MM.1S (cell line): ENCODE measurements around the gene ADCY4.

Experiments
- DNase-seq: peaks from one replicate; pipeline ENCODE4 v3.0.0-alpha.2; 2015
- H2AFZ ChIP-seq: fragments of 300-600 bp; sonication (generic); 2 replicates; pipeline ENCODE4 v1.6.0; 2016; ENCODE audit warnings: antibody characterized with exemption, low read length
- H3F3A ChIP-seq: fragments of 300-600 bp; sonication (generic); 2 replicates; pipeline ENCODE4 v1.6.1; 2016; ENCODE audit warnings: mild to moderate bottlenecking, antibody characterized with exemption, low read length, moderate library complexity, mixed read lengths; ENCODE audit not compliant: insufficient read depth
- H3K27ac ChIP-seq: fragments of 300-600 bp; sonication (generic); 2 replicates; pipeline ENCODE4 v1.5.1; 2016; ENCODE audit warnings: mild to moderate bottlenecking, low read length
- H3K27me3 ChIP-seq: fragments of 300-600 bp; sonication (generic); replicated peaks from 2 replicates; pipeline ENCODE4 v1.6.0; 2016; ENCODE audit warnings: low read length; ENCODE audit not compliant: insufficient read depth
- H3K36me3 ChIP-seq: fragments of 300-600 bp; sonication (generic); replicated peaks from 2 replicates; pipeline ENCODE4 v1.6.1; 2016; ENCODE audit warnings: mild to moderate bottlenecking, low read length, mixed read lengths; ENCODE audit not compliant: insufficient read depth
- H3K4me1 ChIP-seq: fragments of 300-600 bp; sonication (generic); 2 replicates; pipeline ENCODE4 v1.6.1; 2016; ENCODE audit warnings: low read length, mixed read lengths
- H3K4me2 ChIP-seq: fragments of 300-600 bp; sonication (generic); 2 replicates; pipeline ENCODE4 v1.6.0; 2016; ENCODE audit warnings: low read depth, low read length
- H3K4me3 ChIP-seq: fragments of 300-600 bp; sonication (generic); 2 replicates; pipeline ENCODE4 v1.5.1; 2016; ENCODE audit warnings: low read length, mixed read lengths
- H3K79me2 ChIP-seq: fragments of 300-600 bp; sonication (generic); 2 replicates; pipeline ENCODE4 v1.6.1; 2016; ENCODE audit warnings: mixed run types, low read length, mixed read lengths
- H3K9ac ChIP-seq: fragments of 300-600 bp; sonication (generic); 2 replicates; pipeline ENCODE4 v1.6.1; 2016; ENCODE audit warnings: low read length, mixed read lengths
- H3K9me2 ChIP-seq: fragments of 300-600 bp; sonication (generic); replicated peaks from 2 replicates; pipeline ENCODE4 v1.6.1; 2016; ENCODE audit warnings: mild to moderate bottlenecking, low read length, mixed read lengths; ENCODE audit not compliant: insufficient read depth
- H3K9me3 ChIP-seq: fragments of 300-600 bp; sonication (generic); replicated peaks from 2 replicates; pipeline ENCODE4 v1.6.1; 2016; ENCODE audit warnings: mild to moderate bottlenecking, low read length, mixed read lengths; ENCODE audit not compliant: insufficient read depth
- H4K20me1 ChIP-seq: fragments of 300-600 bp; sonication (generic); 2 replicates; pipeline ENCODE4 v1.6.1; 2016; ENCODE audit warnings: mild to moderate bottlenecking, low read length, moderate library complexity, mixed read lengths; ENCODE audit not compliant: insufficient read depth
- EZH2 ChIP-seq: fragments of 300-600 bp; sonication (generic); optimal IDR thresholded peaks from 2 replicates; pipeline ENCODE3; 2017; ENCODE audit warnings: low read depth, mild to moderate bottlenecking, antibody characterized with exemption, low read length, mixed read lengths
- EZH2phosphoT487 ChIP-seq: fragments of 300-600 bp; sonication (generic); IDR thresholded peaks from 2 replicates; pipeline ENCODE4 v1.6.1; 2018; ENCODE audit warnings: antibody characterized with exemption, low read length
- TF ChIP-seq, protein P1 (sequence below): fragments of 300-600 bp; sonication (generic); IDR thresholded peaks from 2 replicates; pipeline ENCODE4 v1.5.1; 2016; ENCODE audit warnings: antibody characterized with exemption, low read length, mixed read lengths

The ADCY4 gene

DNA sequence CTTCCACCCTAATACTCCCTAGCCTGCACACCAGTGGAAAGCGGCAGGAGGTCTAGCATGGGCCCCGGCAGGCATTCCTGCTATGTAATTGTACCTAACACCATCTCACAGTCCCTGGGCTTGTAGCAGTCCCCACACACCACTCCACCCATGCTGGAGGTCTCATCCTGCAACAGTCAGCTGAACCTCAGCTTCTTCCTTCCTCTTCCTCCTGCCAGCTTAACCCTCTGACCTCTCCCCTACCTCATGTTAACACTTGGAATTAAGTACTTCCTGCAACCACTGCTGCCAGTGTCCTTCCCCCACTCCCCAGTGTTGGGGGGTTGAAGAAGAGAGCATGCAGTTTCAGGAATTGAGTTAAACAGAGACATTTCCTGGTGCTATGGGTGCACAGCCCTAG is 7.6 kb downstream of the ADCY4 start:
- Histone ChIP-seq H3K4me2 (no peak overlapping the region), H3K9ac (no peak overlapping the region), H3K27ac (no peak overlapping the region), H3K4me1 (no peaks in the 10 kb centered on the region), H3K9me2 (no peaks in the 10 kb centered on the region), H4K20me1 (no peaks in the 10 kb centered on the region), H2AFZ (no peak overlapping the region), H3K9me3 (no peaks in the 10 kb centered on the region), H3K27me3 (peaks cover 11% of the 10 kb centered on the region; the same call in 1 of the 2 replicates), H3K4me3 (no peak overlapping the region), H3K36me3 (no peaks in the 10 kb centered on the region), H3K79me2 (no peaks in the 10 kb centered on the region), H3F3A (no peaks in the 10 kb centered on the region)
- TF ChIP-seq EZH2phosphoT487 = no peak
- no peak for DNase-seq

DNA sequence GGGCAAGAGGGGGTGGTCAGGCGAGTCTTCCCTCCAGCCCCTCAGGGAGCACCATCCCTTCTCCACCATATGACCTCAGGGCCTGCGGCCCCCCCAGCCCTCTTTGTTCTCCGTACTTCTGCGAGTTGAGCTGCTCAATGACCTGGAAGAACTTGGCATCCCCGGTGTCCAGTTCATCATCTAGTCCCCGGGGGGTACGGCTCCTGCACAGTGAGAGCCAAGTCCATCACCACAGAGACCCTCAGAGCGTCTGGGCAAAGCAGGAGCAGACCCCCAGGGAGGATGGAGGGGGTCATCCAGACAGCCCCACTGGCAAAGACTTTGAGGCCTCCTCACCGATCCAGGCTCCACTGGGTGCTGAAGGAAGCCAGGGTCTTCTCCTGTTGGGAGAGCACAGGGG is 8.9 kb downstream of the ADCY4 start:
- no peak for DNase-seq
- Histone ChIP-seq H4K20me1 (no peaks in the 10 kb centered on the region), H2AFZ (no peak overlapping the region), H3K79me2 (no peaks in the 10 kb centered on the region), H3K9me3 (no peaks in the 10 kb centered on the region), H3K4me3 (no peak overlapping the region), H3K9ac (no peak overlapping the region), H3K36me3 (no peaks in the 10 kb centered on the region), H3K4me2 (no peak overlapping the region), H3K27me3 (peaks cover 11% of the 10 kb centered on the region; the same call in 1 of the 2 replicates), H3K27ac (no peak overlapping the region), H3K9me2 (no peaks in the 10 kb centered on the region), H3F3A (no peaks in the 10 kb centered on the region; the same call in 1 of the 2 replicates), H3K4me1 (no peaks in the 10 kb centered on the region)
- TF ChIP-seq EZH2 (no peak), EZH2phosphoT487 (no peak)
- TF ChIP-seq, protein P1, sequence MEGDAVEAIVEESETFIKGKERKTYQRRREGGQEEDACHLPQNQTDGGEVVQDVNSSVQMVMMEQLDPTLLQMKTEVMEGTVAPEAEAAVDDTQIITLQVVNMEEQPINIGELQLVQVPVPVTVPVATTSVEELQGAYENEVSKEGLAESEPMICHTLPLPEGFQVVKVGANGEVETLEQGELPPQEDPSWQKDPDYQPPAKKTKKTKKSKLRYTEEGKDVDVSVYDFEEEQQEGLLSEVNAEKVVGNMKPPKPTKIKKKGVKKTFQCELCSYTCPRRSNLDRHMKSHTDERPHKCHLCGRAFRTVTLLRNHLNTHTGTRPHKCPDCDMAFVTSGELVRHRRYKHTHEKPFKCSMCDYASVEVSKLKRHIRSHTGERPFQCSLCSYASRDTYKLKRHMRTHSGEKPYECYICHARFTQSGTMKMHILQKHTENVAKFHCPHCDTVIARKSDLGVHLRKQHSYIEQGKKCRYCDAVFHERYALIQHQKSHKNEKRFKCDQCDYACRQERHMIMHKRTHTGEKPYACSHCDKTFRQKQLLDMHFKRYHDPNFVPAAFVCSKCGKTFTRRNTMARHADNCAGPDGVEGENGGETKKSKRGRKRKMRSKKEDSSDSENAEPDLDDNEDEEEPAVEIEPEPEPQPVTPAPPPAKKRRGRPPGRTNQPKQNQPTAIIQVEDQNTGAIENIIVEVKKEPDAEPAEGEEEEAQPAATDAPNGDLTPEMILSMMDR = no peak

DNA sequence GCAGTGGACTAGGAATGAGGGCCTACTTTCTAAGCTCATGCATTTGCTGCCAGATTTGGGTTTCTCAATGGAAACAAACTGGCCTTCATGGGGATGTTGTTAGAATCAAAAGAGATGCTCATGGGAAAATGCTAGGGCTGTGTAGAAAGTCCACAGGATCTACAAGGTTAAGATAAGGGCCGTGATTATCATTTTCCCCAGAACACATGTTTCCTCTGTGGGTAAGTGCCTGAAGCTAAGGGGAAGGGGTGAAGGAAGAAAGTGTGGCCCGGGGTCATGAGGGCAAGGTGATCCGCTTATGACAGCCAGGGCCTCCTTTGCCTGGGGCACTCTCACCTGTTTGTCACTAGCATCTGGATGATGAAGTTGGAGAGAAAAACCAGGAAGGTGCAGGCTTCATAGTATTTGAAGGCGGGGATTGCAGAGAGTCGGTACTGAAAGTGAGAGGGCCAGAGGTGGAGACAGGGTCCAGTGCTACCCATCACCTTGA is 9.8 kb downstream of the ADCY4 start:
- Histone ChIP-seq H3K4me2 (no peak overlapping the region), H3F3A (no peaks in the 10 kb centered on the region; the same call in 1 of the 2 replicates), H3K79me2 (no peaks in the 10 kb centered on the region), H4K20me1 (no peaks in the 10 kb centered on the region), H2AFZ (no peak overlapping the region), H3K9me2 (no peaks in the 10 kb centered on the region), H3K9ac (no peak overlapping the region), H3K9me3 (no peaks in the 10 kb centered on the region), H3K4me1 (no peaks in the 10 kb centered on the region), H3K27ac (no peak overlapping the region), H3K36me3 (no peaks in the 10 kb centered on the region), H3K27me3 (peaks cover 11% of the 10 kb centered on the region; the same call in 1 of the 2 replicates), H3K4me3 (no peak overlapping the region)
- DNase-seq = no peak
- TF ChIP-seq EZH2 (no peak), EZH2phosphoT487 (no peak)
- TF ChIP-seq, protein P1 = no peak

DNA sequence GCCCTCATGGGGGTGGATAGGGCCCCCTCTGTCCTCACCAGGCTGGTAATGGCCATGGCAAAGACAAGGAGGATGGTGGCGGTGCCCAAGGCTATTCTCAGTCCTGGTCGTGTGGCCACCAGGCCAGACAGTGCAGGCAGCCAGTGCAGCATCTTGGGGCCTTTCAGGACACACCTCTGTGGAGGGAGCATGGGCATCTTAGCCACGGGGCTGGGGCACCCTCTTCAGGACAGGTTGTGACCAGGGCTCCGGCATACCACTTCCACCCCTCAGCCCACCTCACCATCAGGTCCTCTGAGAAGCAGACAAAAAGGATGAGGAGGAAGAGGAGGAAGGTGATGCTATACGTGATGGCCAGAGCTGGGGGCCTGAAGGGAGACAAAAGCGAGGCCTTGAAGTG is 10.8 kb downstream of the ADCY4 start:
- Histone ChIP-seq H3K9me2 (no peaks in the 10 kb centered on the region), H3K36me3 (no peaks in the 10 kb centered on the region), H3K9ac (no peak overlapping the region), H4K20me1 (no peaks in the 10 kb centered on the region), H3K4me3 (no peak overlapping the region), H3K9me3 (no peaks in the 10 kb centered on the region), H3K4me2 (no peak overlapping the region), H3F3A (no peaks in the 10 kb centered on the region; the same call in 1 of the 2 replicates), H3K4me1 (no peaks in the 10 kb centered on the region), H3K79me2 (no peaks in the 10 kb centered on the region), H2AFZ (no peak overlapping the region), H3K27me3 (peaks cover 11% of the 10 kb centered on the region; the same call in 1 of the 2 replicates), H3K27ac (no peak overlapping the region)
- DNase-seq = no peak
- no peak for TF ChIP-seq EZH2
- no peak for TF ChIP-seq EZH2phosphoT487
- TF ChIP-seq, protein P1 = no peak
